Measurements from ENCODE around the gene KLF16.
A peak's percentile ranks its signal among the peaks of the same experiment; 100 is the strongest.

The KLF16 gene

DNA sequence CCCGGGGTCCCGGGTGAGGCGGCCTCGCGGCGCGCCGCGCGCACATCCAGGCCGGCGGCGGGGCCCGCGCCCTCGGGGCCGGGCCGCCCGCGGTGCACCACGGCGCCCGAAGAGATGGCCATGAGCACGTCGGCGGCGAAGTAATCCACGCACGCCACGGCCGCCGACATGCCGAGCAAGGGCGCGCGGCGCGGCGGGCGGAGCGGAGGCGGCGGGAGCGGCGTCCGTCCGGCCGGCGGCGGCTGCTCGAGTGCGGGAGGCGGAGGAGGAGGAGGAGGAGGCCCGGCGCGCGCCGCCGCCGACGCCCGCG, at the start of gene KLF16:
Gene KLF16, minus strand, starts transcription at position 252 of the 310 bp plus-strand sequence. Its CDS starts 82 bp downstream, at position 170.
- in situ Hi-C loops (cut with HindIII; ENCODE audit: low sequenced_read_pairs): no loop called here
- H3K4me3 ChIP-seq (ENCODE audit: low read depth, low read length): peak within 1 kb of the TSS; percentile 83
- TF ChIP-seq, protein P1, sequence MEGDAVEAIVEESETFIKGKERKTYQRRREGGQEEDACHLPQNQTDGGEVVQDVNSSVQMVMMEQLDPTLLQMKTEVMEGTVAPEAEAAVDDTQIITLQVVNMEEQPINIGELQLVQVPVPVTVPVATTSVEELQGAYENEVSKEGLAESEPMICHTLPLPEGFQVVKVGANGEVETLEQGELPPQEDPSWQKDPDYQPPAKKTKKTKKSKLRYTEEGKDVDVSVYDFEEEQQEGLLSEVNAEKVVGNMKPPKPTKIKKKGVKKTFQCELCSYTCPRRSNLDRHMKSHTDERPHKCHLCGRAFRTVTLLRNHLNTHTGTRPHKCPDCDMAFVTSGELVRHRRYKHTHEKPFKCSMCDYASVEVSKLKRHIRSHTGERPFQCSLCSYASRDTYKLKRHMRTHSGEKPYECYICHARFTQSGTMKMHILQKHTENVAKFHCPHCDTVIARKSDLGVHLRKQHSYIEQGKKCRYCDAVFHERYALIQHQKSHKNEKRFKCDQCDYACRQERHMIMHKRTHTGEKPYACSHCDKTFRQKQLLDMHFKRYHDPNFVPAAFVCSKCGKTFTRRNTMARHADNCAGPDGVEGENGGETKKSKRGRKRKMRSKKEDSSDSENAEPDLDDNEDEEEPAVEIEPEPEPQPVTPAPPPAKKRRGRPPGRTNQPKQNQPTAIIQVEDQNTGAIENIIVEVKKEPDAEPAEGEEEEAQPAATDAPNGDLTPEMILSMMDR (IDR thresholded peaks at IDR 0.05; ENCODE audit: low read depth, low read length, missing control alignments): no peak
- DNase-seq (ENCODE audit: low read depth): no peak

- TF ChIP-seq, protein P1 (IDR thresholded peaks at IDR 0.05; ENCODE audit: low read depth, low read length, missing control alignments): no peak
- H3K4me3 ChIP-seq (ENCODE audit: low read depth, low read length): no peak overlapping the region
- in situ Hi-C loops (cut with HindIII; ENCODE audit: low sequenced_read_pairs): no loop called here
- no peak for DNase-seq (ENCODE audit: low read depth)
These were observed 49.6 kb upstream of the KLF16 start for GRCh38 chr19:1912760-1913505.

- TF ChIP-seq, protein P1 (IDR thresholded peaks at IDR 0.05; ENCODE audit: low read depth, low read length, missing control alignments): no peak
- in situ Hi-C loops (cut with HindIII; ENCODE audit: low sequenced_read_pairs): no loop called here
- no peak for DNase-seq (ENCODE audit: low read depth)
- no peak overlapping the region for H3K4me3 ChIP-seq (ENCODE audit: low read depth, low read length)
These were observed 48.6 kb upstream of the KLF16 start for GRCh38 chr19:1911995-1912394.

GRCh38 chr19:1911098-1911497, 47.7 kb upstream of the KLF16 start:
- DNase-seq (ENCODE audit: low read depth): no peak

DNA sequence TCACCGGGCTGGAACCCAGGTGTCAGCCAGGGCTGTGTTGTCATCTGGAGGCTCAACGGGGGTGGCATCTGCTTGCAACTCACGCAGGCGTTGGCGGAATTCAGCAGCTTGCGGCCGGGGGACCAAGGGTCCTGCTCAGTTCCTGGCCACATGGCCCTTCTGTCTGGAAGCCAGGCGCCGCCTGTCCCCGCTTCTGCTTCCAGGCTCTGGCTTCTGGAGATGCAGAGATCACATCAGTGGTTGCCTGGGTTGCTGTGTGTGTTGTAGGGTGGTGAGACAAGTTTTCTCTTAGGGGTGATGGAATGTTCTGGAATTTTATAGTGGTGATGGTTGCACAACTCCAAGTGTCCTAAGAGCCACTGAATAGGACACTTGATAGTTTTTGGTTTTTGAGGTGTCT, 46.8 kb upstream of the KLF16 start:
- no peak overlapping the region for H3K4me3 ChIP-seq (ENCODE audit: low read depth, low read length)
- TF ChIP-seq, protein P1 (IDR thresholded peaks at IDR 0.05; ENCODE audit: low read depth, low read length, missing control alignments): no peak
- in situ Hi-C loops (cut with HindIII; ENCODE audit: low sequenced_read_pairs): no loop called here
- DNase-seq (ENCODE audit: low read depth): no peak

More at GRCh38 chr19:1911098-1911497, 47.7 kb upstream of the KLF16 start:
- TF ChIP-seq, protein P1 (IDR thresholded peaks at IDR 0.05; ENCODE audit: low read depth, low read length, missing control alignments): no peak
- in situ Hi-C loops (cut with HindIII; ENCODE audit: low sequenced_read_pairs): no loop called here
- H3K4me3 ChIP-seq (ENCODE audit: low read depth, low read length): no peak overlapping the region

DNA sequence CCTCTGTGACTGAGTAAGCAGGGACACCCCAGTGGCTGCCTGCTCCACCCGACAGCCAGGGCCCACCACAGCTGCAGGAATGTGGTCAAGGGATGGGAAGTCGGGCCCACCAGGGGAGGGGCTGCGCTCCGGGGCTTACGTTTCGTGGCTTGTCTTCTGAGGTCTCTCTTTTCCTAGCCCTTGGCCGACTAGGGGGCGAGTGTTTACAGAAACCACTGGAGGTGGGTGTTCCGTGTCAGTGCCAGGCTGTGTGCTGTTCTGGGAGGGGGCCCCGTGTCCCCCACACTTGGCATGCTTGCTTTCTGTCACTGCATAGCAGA, 46.3 kb upstream of the KLF16 start:
- TF ChIP-seq, protein P1 (IDR thresholded peaks at IDR 0.05; ENCODE audit: low read depth, low read length, missing control alignments): no peak
- DNase-seq (ENCODE audit: low read depth): no peak
- in situ Hi-C loops (cut with HindIII; ENCODE audit: low sequenced_read_pairs): no loop called here
- H3K4me3 ChIP-seq (ENCODE audit: low read depth, low read length): no peak overlapping the region

Data from astrocyte of the cerebellum (primary cell).